ENCODE measurements around the gene SLC39A3. TPM values are rescaled to one million over a fixed set of nuclear protein-coding genes. Genes with fewer than 3 reads are reported as not detected.

The SLC39A3 gene
- total RNA-seq, 1 donor from 2014 or later, result 50.3 TPM

GRCh38 chr19:2731181-2731995 lies 8.4 kb downstream of the SLC39A3 start:
- H3K4me1 Mint-ChIP-seq (ENCODE audit: low read depth), result no peaks in the 10 kb centered on the region
- DNase-seq (ENCODE audit: low spot score), result no peak
- no peak overlapping the region for H3K27ac Mint-ChIP-seq
- intact Hi-C loops (cut with micrococcal nuclease), result no loop called here
- no peaks in the 10 kb centered on the region for H3K9me3 Mint-ChIP-seq
- peaks cover 16% of the 10 kb centered on the region for H3K36me3 Mint-ChIP-seq (ENCODE audit: low read depth)
- H3K27me3 Mint-ChIP-seq (ENCODE audit: insufficient read depth), result peaks cover 2% of the 10 kb centered on the region
- no peak overlapping the region for H3K4me3 Mint-ChIP-seq

- Mint-ChIP-seq H3K27me3 (ENCODE audit: insufficient read depth) (peaks cover 6% of the 10 kb centered on the region), H3K4me3 (no peak overlapping the region), H3K36me3 (ENCODE audit: low read depth) (peaks cover 8% of the 10 kb centered on the region), H3K27ac (no peak overlapping the region), H3K9me3 (no peaks in the 10 kb centered on the region), H3K4me1 (ENCODE audit: low read depth) (no peaks in the 10 kb centered on the region)
- DNase-seq (ENCODE audit: low spot score), result no peak
- intact Hi-C loops (cut with micrococcal nuclease), result no loop called here
Measured at GRCh38 chr19:2729943-2730818, 9.6 kb downstream of the SLC39A3 start.

GRCh38 chr19:2728783-2729387 lies 10.9 kb downstream of the SLC39A3 start:
- H3K36me3 Mint-ChIP-seq (ENCODE audit: low read depth), result peaks cover under 1% of the 10 kb centered on the region
- H3K4me1 Mint-ChIP-seq (ENCODE audit: low read depth), result no peaks in the 10 kb centered on the region
- no peak overlapping the region for H3K27ac Mint-ChIP-seq
- H3K27me3 Mint-ChIP-seq (ENCODE audit: insufficient read depth), result peaks cover 9% of the 10 kb centered on the region
- no peaks in the 10 kb centered on the region for H3K9me3 Mint-ChIP-seq
- DNase-seq (ENCODE audit: low spot score), result no peak
- intact Hi-C loops (cut with micrococcal nuclease), result no loop called here
- H3K4me3 Mint-ChIP-seq, result no peak overlapping the region

- intact Hi-C loops (cut with micrococcal nuclease), result no loop called here
- H3K36me3 Mint-ChIP-seq (ENCODE audit: low read depth), result no peaks in the 10 kb centered on the region
- peaks cover 9% of the 10 kb centered on the region for H3K27me3 Mint-ChIP-seq (ENCODE audit: insufficient read depth)
- no peak overlapping the region for H3K27ac Mint-ChIP-seq
- H3K9me3 Mint-ChIP-seq, result no peaks in the 10 kb centered on the region
- no peak for DNase-seq (ENCODE audit: low spot score)
- H3K4me1 Mint-ChIP-seq (ENCODE audit: low read depth), result no peaks in the 10 kb centered on the region
- no peak overlapping the region for H3K4me3 Mint-ChIP-seq
Measured at GRCh38 chr19:2727640-2727944, 12.2 kb downstream of the SLC39A3 start.

GRCh38 chr19:2726904-2727639 lies 12.7 kb downstream of the SLC39A3 start:
- H3K4me3 Mint-ChIP-seq, result no peak overlapping the region
- no peaks in the 10 kb centered on the region for H3K36me3 Mint-ChIP-seq (ENCODE audit: low read depth)
- H3K27ac Mint-ChIP-seq, result no peak overlapping the region
- H3K27me3 Mint-ChIP-seq (ENCODE audit: insufficient read depth), result peaks cover 11% of the 10 kb centered on the region
- intact Hi-C loops (cut with micrococcal nuclease), result no loop called here
- no peak for DNase-seq (ENCODE audit: low spot score)
- H3K9me3 Mint-ChIP-seq, result no peaks in the 10 kb centered on the region
- H3K4me1 Mint-ChIP-seq (ENCODE audit: low read depth), result no peaks in the 10 kb centered on the region

- Mint-ChIP-seq H3K4me1 (ENCODE audit: low read depth) (no peaks in the 10 kb centered on the region), H3K9me3 (no peaks in the 10 kb centered on the region), H3K4me3 (no peak overlapping the region), H3K36me3 (ENCODE audit: low read depth) (no peaks in the 10 kb centered on the region), H3K27ac (no peak overlapping the region), H3K27me3 (ENCODE audit: insufficient read depth) (peaks cover 17% of the 10 kb centered on the region)
- DNase-seq (ENCODE audit: low spot score), result no peak
- intact Hi-C loops (cut with micrococcal nuclease), result no loop called here
Measured at GRCh38 chr19:2726160-2726855, 13.5 kb downstream of the SLC39A3 start.

GRCh38 chr19:2724148-2724557 lies 15.7 kb downstream of the SLC39A3 start:
- DNase-seq (ENCODE audit: low spot score), result no peak
- H3K27me3 Mint-ChIP-seq (ENCODE audit: insufficient read depth), result peaks cover 27% of the 10 kb centered on the region
- H3K4me1 Mint-ChIP-seq (ENCODE audit: low read depth), result no peaks in the 10 kb centered on the region
- no peaks in the 10 kb centered on the region for H3K36me3 Mint-ChIP-seq (ENCODE audit: low read depth)
- H3K27ac Mint-ChIP-seq, result no peak overlapping the region
- intact Hi-C loops (cut with micrococcal nuclease), result no loop called here
- no peak overlapping the region for H3K4me3 Mint-ChIP-seq
- H3K9me3 Mint-ChIP-seq, result no peaks in the 10 kb centered on the region

- Mint-ChIP-seq H3K4me3 (no peak overlapping the region), H3K27ac (no peak overlapping the region), H3K27me3 (ENCODE audit: insufficient read depth) (peaks cover 31% of the 10 kb centered on the region), H3K36me3 (ENCODE audit: low read depth) (no peaks in the 10 kb centered on the region), H3K9me3 (no peaks in the 10 kb centered on the region), H3K4me1 (ENCODE audit: low read depth) (no peaks in the 10 kb centered on the region)
- no peak for DNase-seq (ENCODE audit: low spot score)
- intact Hi-C loops (cut with micrococcal nuclease), result no loop called here
Measured at GRCh38 chr19:2723747-2724146, 16.1 kb downstream of the SLC39A3 start.

- no peak overlapping the region for H3K27ac Mint-ChIP-seq
- H3K27me3 Mint-ChIP-seq (ENCODE audit: insufficient read depth), result peaks cover 33% of the 10 kb centered on the region
- intact Hi-C loops (cut with micrococcal nuclease), result no loop called here
- no peaks in the 10 kb centered on the region for H3K4me1 Mint-ChIP-seq (ENCODE audit: low read depth)
- no peaks in the 10 kb centered on the region for H3K36me3 Mint-ChIP-seq (ENCODE audit: low read depth)
- no peak for DNase-seq (ENCODE audit: low spot score)
- no peak overlapping the region for H3K4me3 Mint-ChIP-seq
- H3K9me3 Mint-ChIP-seq, result no peaks in the 10 kb centered on the region
Measured at GRCh38 chr19:2723345-2723715, 16.5 kb downstream of the SLC39A3 start.

GRCh38 chr19:2722541-2723344 lies 17.1 kb downstream of the SLC39A3 start:
- Mint-ChIP-seq H3K4me1 (ENCODE audit: low read depth) (no peaks in the 10 kb centered on the region), H3K27me3 (ENCODE audit: insufficient read depth) (peaks cover 31% of the 10 kb centered on the region), H3K36me3 (ENCODE audit: low read depth) (no peaks in the 10 kb centered on the region), H3K27ac (no peak overlapping the region), H3K4me3 (no peak overlapping the region), H3K9me3 (no peaks in the 10 kb centered on the region)
- intact Hi-C loops (cut with micrococcal nuclease), result no loop called here
- DNase-seq (ENCODE audit: low spot score), result no peak

- Mint-ChIP-seq H3K4me1 (ENCODE audit: low read depth) (no peaks in the 10 kb centered on the region), H3K9me3 (no peaks in the 10 kb centered on the region), H3K36me3 (ENCODE audit: low read depth) (no peaks in the 10 kb centered on the region), H3K27ac (no peak overlapping the region), H3K4me3 (no peak overlapping the region), H3K27me3 (ENCODE audit: insufficient read depth) (peaks cover 31% of the 10 kb centered on the region)
- no peak for DNase-seq (ENCODE audit: low spot score)
- intact Hi-C loops (cut with micrococcal nuclease), result no loop called here
Measured at GRCh38 chr19:2721570-2722540, 18.0 kb downstream of the SLC39A3 start.
